HG03196 (cell line): ENCODE measurements around the gene ERVK3-1.
"Not testable (repeated sequence)": the region's sequence is repeated elsewhere in the genome, so short reads cannot be mapped to it uniquely, and the experiment has no call there.

ENCODE experiments used
- ATAC-seq: cut with Tn5 transposase; IDR thresholded peaks from one replicate; pipeline ENCODE4 v1.9.1; 2021; ENCODE audit not compliant: unreplicated experiment

ERVK3-1 gene

DNA sequence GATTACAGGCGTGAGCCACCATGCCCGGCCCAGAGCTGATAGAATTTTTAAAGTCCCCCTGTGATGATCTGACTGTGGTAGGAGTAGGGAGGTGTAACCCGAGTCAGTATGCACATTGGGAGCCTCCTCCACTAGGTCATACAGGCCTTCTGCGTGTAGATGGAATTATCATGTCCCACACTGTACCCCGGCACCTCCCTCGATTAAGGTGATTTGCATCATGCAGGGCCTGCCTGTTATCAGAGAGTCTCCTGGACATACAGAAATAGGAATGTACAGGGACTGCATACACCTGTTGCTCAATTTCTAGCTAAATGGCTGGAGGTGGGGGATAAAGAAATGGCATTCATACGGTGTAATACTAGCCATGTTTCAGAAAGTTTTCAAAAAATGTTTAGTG, 922 bp upstream of the ERVK3-1 start:
- ATAC-seq = no peak

- ATAC-seq = no peak
Measured at GRCh38 chr19:58304748-58305064, 471 bp upstream of the ERVK3-1 start.

DNA sequence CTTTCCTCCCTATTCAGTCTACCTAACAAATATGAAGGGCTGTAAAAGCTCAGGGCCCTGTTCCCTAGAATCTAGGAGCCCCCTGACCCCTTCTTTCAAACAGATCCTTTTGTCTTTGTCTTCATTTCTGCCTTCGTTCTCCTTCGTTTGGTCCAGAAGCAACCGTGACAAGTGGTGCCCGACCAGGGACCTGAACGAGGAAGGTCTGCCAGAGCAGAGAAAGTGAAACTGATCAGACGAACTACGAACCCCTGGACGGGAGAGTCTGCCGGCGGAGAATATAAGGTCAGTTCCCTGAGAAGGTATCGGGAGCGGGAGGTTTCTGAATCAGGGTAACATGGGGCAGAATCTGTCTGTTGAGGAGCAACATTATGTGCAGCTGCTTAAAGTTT, 751 bp downstream of the ERVK3-1 start:
- ATAC-seq = no peak

DNA sequence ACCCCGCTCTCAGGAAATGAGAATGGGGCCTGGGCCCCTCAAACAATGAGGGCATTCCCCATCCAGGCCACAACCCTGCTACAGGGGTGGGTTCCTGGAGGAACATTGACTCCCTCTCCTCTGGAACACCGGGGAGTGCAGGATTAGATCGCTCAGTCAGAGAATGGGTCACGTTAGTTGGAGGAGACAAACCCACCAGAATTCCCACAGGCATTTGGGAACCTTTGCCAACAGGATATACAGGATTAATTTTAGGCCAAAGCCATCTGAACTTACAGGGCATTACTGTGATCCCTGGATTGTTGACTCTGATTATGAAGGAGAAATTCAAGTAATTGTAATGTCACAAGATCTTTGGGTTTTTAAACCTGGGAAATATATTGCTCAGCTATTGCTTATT, 2.6 kb downstream of the ERVK3-1 start:
- no peak for ATAC-seq

GRCh38 chr19:58310685-58311084, 5.5 kb downstream of the ERVK3-1 start:
- not testable (repeated sequence) for ATAC-seq

GRCh38 chr19:58311345-58311865, 6.2 kb downstream of the ERVK3-1 start:
- no peak for ATAC-seq

DNA sequence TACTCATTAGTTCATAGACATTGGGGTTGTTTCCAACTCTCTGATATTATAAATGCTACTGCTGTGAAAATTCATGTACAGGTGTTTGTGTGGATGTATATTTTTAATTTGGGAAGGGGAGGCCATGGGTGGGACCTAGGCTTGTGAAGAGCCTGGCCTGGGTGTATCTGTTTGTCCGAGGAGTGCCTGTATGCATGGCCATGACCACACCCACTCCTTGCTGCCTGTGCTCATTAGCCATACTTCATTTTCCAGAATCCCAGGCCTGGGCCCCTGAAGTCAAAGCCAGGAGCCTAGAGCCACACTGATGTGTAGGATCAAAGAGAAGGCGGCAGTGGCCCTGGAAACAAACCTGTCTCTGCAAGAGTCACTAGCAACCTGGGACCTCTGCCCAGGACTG, 10.4 kb downstream of the ERVK3-1 start:
- no peak for ATAC-seq

DNA sequence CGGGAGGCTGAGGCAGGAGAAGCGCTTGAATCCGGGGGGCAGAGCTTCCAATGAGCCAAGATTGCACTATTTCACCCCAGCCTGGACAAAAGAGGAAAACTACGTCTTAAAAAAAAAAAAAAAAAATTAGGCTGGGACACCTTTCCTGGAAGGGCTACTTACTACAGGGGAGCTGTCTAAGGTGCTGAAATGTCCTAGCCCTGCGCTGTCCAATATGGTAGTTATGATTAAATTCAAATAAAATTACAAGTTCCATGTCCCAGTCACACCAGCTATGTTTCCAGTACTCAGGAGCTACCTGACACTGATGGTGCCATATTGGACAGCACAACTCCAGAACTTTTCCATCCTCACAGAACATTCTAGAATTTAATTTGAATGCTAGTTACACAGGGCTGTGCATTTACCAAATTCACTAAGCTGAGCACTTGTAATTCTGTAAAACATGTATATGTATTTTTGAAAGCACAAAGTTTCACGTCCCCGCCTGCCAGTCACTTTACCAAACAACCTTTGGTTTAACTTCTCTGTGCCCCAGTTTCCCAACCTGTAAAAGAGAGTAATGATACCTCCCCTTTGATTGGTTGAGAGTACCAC, 12.4 kb downstream of the ERVK3-1 start:
- ATAC-seq = no peak

- no peak for ATAC-seq
Measured at GRCh38 chr19:58318297-58318696, 13.1 kb downstream of the ERVK3-1 start.

GRCh38 chr19:58319241-58319640, 14.1 kb downstream of the ERVK3-1 start:
- ATAC-seq = no peak

GRCh38 chr19:58325311-58326022, 20.3 kb downstream of the ERVK3-1 start:
- no peak for ATAC-seq

DNA sequence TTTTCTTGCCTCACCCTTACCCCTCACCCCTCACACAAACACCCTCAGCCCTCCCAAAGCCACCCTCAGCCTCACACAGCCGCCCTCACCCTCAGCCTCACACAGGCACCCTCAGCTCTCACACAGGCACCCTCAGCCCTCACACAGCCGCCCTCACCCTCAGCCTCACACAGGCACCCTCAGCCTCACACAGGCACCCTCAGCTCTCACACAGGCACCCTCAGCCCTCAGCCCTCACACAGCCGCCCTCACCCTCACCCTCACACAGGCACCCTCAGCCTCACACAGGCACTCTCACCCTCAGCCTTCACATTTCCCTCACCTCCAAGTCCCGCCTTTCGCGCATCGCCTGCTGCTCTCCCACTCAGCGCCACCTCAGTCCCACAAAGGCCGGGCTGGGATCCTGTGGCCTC, 21.3 kb downstream of the ERVK3-1 start:
- no peak for ATAC-seq

- peak; percentile 75 for ATAC-seq
Measured at GRCh38 chr19:58326914-58327726, 21.9 kb downstream of the ERVK3-1 start, which contains the start of gene ZSCAN22. TSS of gene ZSCAN22 (plus strand) at chr19:58326994. CDS start at chr19:58334803, 7,809 bp downstream.

DNA sequence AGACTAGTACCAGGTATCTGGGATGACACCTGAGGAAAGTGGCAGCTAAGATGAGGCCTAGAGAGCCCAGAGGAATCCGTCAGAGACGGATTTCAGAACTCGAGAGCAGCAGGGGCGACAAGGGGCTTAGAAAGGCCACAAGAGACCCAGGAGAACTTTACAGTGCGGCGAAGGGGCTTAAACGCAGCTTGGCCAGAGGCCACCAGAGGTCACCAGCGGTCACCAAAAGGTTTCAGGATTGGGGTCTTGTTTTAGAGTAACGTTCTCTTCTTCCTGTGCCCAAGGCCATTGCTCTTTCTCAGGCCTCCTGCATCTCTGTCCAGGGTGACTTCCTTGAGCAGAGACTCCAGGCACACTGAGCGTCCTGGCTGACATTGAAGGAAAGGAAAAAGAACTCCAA, 23.8 kb downstream of the ERVK3-1 start:
- ATAC-seq = no peak

DNA sequence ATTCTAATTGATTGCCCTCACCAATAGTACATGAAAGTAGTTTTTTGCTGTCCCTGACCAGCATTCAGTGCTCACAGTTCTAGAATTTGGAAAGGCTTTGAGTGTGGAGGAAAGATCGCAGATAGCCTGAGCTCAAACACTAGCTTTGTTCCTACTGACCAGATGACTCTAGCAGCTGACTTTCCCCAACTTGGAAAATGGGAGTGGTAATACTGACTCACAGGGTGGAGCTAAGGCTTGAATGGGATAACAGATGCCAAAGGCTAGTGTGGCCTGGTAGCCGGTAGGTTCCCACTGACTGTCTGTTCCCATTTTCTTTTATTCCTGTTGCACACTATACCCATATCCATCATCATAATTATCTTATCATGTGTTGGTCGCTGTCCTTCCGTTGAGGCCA, 25.3 kb downstream of the ERVK3-1 start:
- ATAC-seq = no peak

DNA sequence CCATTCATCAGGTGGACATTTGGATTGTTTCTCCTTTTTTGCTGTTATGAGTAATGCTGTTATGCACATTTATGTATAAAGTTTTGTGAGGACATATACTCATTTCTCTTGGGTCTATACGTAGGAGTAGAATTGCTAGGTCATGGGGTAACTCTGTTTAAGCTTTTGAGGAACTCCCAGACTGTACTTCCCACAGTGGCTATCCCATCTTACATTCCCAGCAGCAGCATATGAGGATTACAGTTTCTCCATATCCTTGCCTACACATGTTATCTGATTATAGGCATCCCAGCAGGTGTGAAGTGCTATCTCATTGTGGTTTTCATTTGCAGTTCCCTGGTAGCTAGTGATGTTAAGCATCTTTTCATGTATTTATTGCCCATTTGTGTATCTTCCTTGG, 27.5 kb downstream of the ERVK3-1 start:
- no peak for ATAC-seq

DNA sequence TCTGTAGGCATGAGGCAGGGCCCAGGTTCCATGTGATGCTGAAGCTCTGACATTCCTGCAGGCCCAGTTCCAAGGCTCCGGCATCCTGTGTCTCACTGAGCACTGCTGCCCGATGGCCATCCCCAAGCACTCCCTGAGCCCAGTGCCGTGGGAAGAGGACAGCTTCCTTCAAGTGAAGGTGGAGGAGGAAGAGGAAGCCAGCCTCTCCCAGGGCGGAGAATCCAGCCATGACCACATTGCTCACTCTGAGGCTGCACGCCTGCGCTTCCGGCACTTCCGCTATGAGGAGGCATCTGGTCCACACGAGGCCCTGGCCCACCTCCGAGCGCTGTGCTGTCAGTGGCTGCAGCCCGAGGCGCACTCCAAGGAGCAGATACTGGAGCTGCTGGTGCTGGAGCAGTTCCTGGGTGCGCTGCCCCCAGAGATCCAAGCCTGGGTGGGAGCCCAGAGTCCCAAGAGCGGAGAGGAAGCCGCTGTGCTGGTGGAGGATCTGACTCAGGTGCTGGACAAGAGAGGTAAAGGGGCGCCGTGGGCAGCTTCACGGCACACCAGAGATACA, 29.6 kb downstream of the ERVK3-1 start:
- ATAC-seq = no peak

GRCh38 chr19:58335630-58336029, 30.5 kb downstream of the ERVK3-1 start:
- no peak for ATAC-seq

- no peak for ATAC-seq
Measured at GRCh38 chr19:58336216-58336615, 31.0 kb downstream of the ERVK3-1 start.

- ATAC-seq = no peak
Measured at GRCh38 chr19:58336820-58337219, 31.6 kb downstream of the ERVK3-1 start.

- ATAC-seq = no peak
Measured at GRCh38 chr19:58338336-58338735, 33.2 kb downstream of the ERVK3-1 start.
